Mesenchymal stem cell (in vitro differentiated cells and primary cell): Measurements from ENCODE around the gene PKIB.
A peak's percentile ranks its signal among the peaks of the same experiment; 100 is the strongest.

Experiments used
- DNase-seq: peaks from one replicate; pipeline ENCODE4 v3.0.0-alpha.2; 2013
- H2AFZ ChIP-seq: one replicate; pipeline ENCODE4 v1.6.1; 2013; ENCODE audit warnings: low read depth, mild to moderate bottlenecking, control low read depth, inconsistent platforms, low read length, moderate library complexity
- H2AK5ac ChIP-seq: 2 replicates; pipeline ENCODE4 v1.6.1; 2013; ENCODE audit warnings: low read length, moderate library complexity, mild to moderate bottlenecking, inconsistent platforms; ENCODE audit not compliant: severe bottlenecking
- H2BK120ac ChIP-seq: one replicate; pipeline ENCODE4 v1.6.1; 2013; ENCODE audit warnings: low read depth, mild to moderate bottlenecking, inconsistent platforms, low read length, moderate library complexity
- H2BK12ac ChIP-seq, 2 experiments: one replicate each; pipeline ENCODE4 v1.6.1; 2013; ENCODE audit warnings: inconsistent platforms in 2 of 2, low read length in 2 of 2, mild to moderate bottlenecking in 2 of 2, moderate library complexity in 2 of 2, control low read depth in 1 of 2
- H2BK15ac ChIP-seq: one replicate; pipeline ENCODE4 v1.6.1; 2013; ENCODE audit warnings: mild to moderate bottlenecking, low read depth, inconsistent platforms; ENCODE audit not compliant: poor library complexity, severe bottlenecking
- H2BK5ac ChIP-seq: 2 replicates; pipeline ENCODE4 v1.6.1; 2013; ENCODE audit warnings: low read depth, mild to moderate bottlenecking, low read length, control low read depth, inconsistent platforms; ENCODE audit not compliant: poor library complexity, severe bottlenecking
- H3K14ac ChIP-seq, 2 experiments: one replicate each; pipeline ENCODE4 v1.6.1; 2013; ENCODE audit warnings: inconsistent platforms in 2 of 2, low read length in 2 of 2, control low read depth in 1 of 2, mild to moderate bottlenecking in 1 of 2, moderate library complexity in 1 of 2
- H3K18ac ChIP-seq, 2 experiments: one replicate each; pipeline ENCODE4 v1.6.1; 2013; ENCODE audit warnings: inconsistent platforms in 2 of 2, low read length in 2 of 2, control low read depth in 1 of 2, low read depth in 1 of 2, mild to moderate bottlenecking in 1 of 2
- H3K23ac ChIP-seq, 2 experiments: one replicate each; pipeline ENCODE4 v1.6.1; 2013; ENCODE audit warnings: inconsistent platforms in 2 of 2, low read length in 2 of 2, mild to moderate bottlenecking in 2 of 2, moderate library complexity in 2 of 2, control low read depth in 1 of 2
- H3K27ac ChIP-seq: 2 replicates; pipeline ENCODE4 v1.5.1; 2013; ENCODE audit warnings: mild to moderate bottlenecking, moderate library complexity, low read length, control low read depth, inconsistent platforms; ENCODE audit not compliant: poor library complexity, severe bottlenecking
- H3K27me3 ChIP-seq, 2 experiments: 2 replicates each; pipeline versions ENCODE4 v1.6.1 to v1.7.0; 2013; ENCODE audit warnings: low read length in 2 of 2, mild to moderate bottlenecking in 2 of 2, moderate library complexity in 2 of 2, control low read depth in 1 of 2, inconsistent platforms in 1 of 2; ENCODE audit not compliant: control insufficient read depth in 1 of 2, insufficient read depth in 1 of 2
- H3K36me3 ChIP-seq, 2 experiments: 2 replicates each; pipeline versions ENCODE4 v1.6.1 to v1.7.0; 2013; ENCODE audit warnings: low read length in 2 of 2, control low read depth in 1 of 2, inconsistent platforms in 1 of 2, low read depth in 1 of 2, mild to moderate bottlenecking in 1 of 2; ENCODE audit not compliant: insufficient read depth in 2 of 2, control insufficient read depth in 1 of 2
- H3K4ac ChIP-seq, 2 experiments: one replicate each; pipeline ENCODE4 v1.6.1; 2013; ENCODE audit warnings: inconsistent platforms in 2 of 2, low read length in 2 of 2, mild to moderate bottlenecking in 2 of 2, moderate library complexity in 2 of 2, control low read depth in 1 of 2, low read depth in 1 of 2
- H3K4me1 ChIP-seq: 2 replicates; pipeline ENCODE4 v1.6.1; 2013; ENCODE audit warnings: low read depth, low read length, control low read depth; ENCODE audit not compliant: control insufficient read depth, insufficient read depth
- H3K4me2 ChIP-seq: 2 replicates; pipeline ENCODE4 v1.6.1; 2013; ENCODE audit warnings: low read length, mild to moderate bottlenecking, inconsistent platforms; ENCODE audit not compliant: poor library complexity, severe bottlenecking
- H3K4me3 ChIP-seq, 2 experiments: 2 replicates each; pipeline versions ENCODE4 v1.5.1 to v1.7.0; 2013; ENCODE audit warnings: low read length in 2 of 2, mild to moderate bottlenecking in 2 of 2, control low read depth in 1 of 2, low read depth in 1 of 2; ENCODE audit not compliant: insufficient read depth in 1 of 2
- H3K79me1 ChIP-seq: replicated peaks from 2 replicates; pipeline ENCODE4 v1.6.1; 2013; ENCODE audit warnings: mild to moderate bottlenecking, control low read depth, low read length, inconsistent platforms; ENCODE audit not compliant: poor library complexity, severe bottlenecking
- H3K9ac ChIP-seq: 2 replicates; pipeline ENCODE4 v1.7.0; 2013; ENCODE audit warnings: mild to moderate bottlenecking, low read length, moderate library complexity
- H3K9me3 ChIP-seq: 2 replicates; pipeline ENCODE4 v1.7.0; 2013; ENCODE audit warnings: mild to moderate bottlenecking, low read length; ENCODE audit not compliant: control insufficient read depth
- H4K8ac ChIP-seq: one replicate; pipeline ENCODE4 v1.6.1; 2013; ENCODE audit warnings: inconsistent platforms, mild to moderate bottlenecking, low read length, moderate library complexity
- H4K91ac ChIP-seq: one replicate; pipeline ENCODE4 v1.6.1; 2013; ENCODE audit warnings: mild to moderate bottlenecking, low read length, inconsistent platforms
- WGBS: methylation state at CpG from one replicate; pipeline ENCODE4 v1.1.7; 2013; ENCODE audit warnings: mixed read lengths; 5-methylcytosine and 5-hydroxymethylcytosine counted together

The PKIB gene

GRCh38 chr6:122718616-122719015 is 108.4 kb downstream of the PKIB start:
- H2BK12ac ChIP-seq = no peak overlapping the region
- no peak overlapping the region for H2BK15ac ChIP-seq
- no peak overlapping the region for H3K27ac ChIP-seq
- H4K91ac ChIP-seq = no peak overlapping the region
- no peak overlapping the region for H3K4me2 ChIP-seq
- no peak overlapping the region for H3K4ac ChIP-seq
- no peak overlapping the region for H4K8ac ChIP-seq
- no peak overlapping the region for H3K14ac ChIP-seq
- no peak overlapping the region for H3K4me3 ChIP-seq
- H2AFZ ChIP-seq = no peak overlapping the region
- no peaks in the 10 kb centered on the region for H3K36me3 ChIP-seq
- no peak for DNase-seq
- peaks cover 17% of the 10 kb centered on the region for H3K79me1 ChIP-seq
- H3K9ac ChIP-seq = no peak overlapping the region
- 97% methylated on average over 3 of the region's 4 CpGs for WGBS
- H3K18ac ChIP-seq = no peak overlapping the region
- no peaks in the 10 kb centered on the region for H3K9me3 ChIP-seq
- H2BK5ac ChIP-seq = no peak overlapping the region
- no peak overlapping the region for H3K23ac ChIP-seq
- peaks cover 7% of the 10 kb centered on the region for H3K4me1 ChIP-seq
- no peak overlapping the region for H2BK120ac ChIP-seq
- H2AK5ac ChIP-seq = no peak overlapping the region
- H3K27me3 ChIP-seq = no peaks in the 10 kb centered on the region

- no peak overlapping the region for H4K91ac ChIP-seq
- no peak overlapping the region for H4K8ac ChIP-seq
- no peak overlapping the region for H2BK15ac ChIP-seq
- no peaks in the 10 kb centered on the region for H3K9me3 ChIP-seq
- peaks cover 19% of the 10 kb centered on the region for H3K79me1 ChIP-seq
- no peak overlapping the region for H3K23ac ChIP-seq
- H3K27ac ChIP-seq = no peak overlapping the region
- H3K4me1 ChIP-seq = peaks cover 5% of the 10 kb centered on the region
- no peak overlapping the region for H2BK120ac ChIP-seq
- no peak for DNase-seq
- no peak overlapping the region for H3K14ac ChIP-seq
- no peak overlapping the region for H2AK5ac ChIP-seq
- H3K4me2 ChIP-seq = no peak overlapping the region
- no peaks in the 10 kb centered on the region for H3K36me3 ChIP-seq
- H3K4me3 ChIP-seq = no peak overlapping the region
- no peak overlapping the region for H3K4ac ChIP-seq
- no peak overlapping the region for H2BK5ac ChIP-seq
- H3K9ac ChIP-seq = no peak overlapping the region
- H2BK12ac ChIP-seq = no peak overlapping the region
- no peak overlapping the region for H3K18ac ChIP-seq
- no peaks in the 10 kb centered on the region for H3K27me3 ChIP-seq
- H2AFZ ChIP-seq = no peak overlapping the region
Measured at GRCh38 chr6:122719176-122719575, 109.0 kb downstream of the PKIB start.

- H3K4ac ChIP-seq = no peak overlapping the region
- no peak overlapping the region for H3K14ac ChIP-seq
- H2AK5ac ChIP-seq = no peak overlapping the region
- no peak overlapping the region for H2BK5ac ChIP-seq
- H2AFZ ChIP-seq = no peak overlapping the region
- H2BK15ac ChIP-seq = no peak overlapping the region
- H3K79me1 ChIP-seq = peaks cover 17% of the 10 kb centered on the region
- no peak overlapping the region for H4K91ac ChIP-seq
- H3K9ac ChIP-seq = no peak overlapping the region
- no peaks in the 10 kb centered on the region for H3K27me3 ChIP-seq
- H3K4me3 ChIP-seq = no peak overlapping the region
- peak; percentile 85 for DNase-seq
- no peak overlapping the region for H3K27ac ChIP-seq
- H3K4me1 ChIP-seq = peaks cover under 1% of the 10 kb centered on the region
- no peak overlapping the region for H2BK120ac ChIP-seq
- H3K4me2 ChIP-seq = no peak overlapping the region
- H3K23ac ChIP-seq = no peak overlapping the region
- no peaks in the 10 kb centered on the region for H3K36me3 ChIP-seq
- no peaks in the 10 kb centered on the region for H3K9me3 ChIP-seq
- H3K18ac ChIP-seq = no peak overlapping the region
- 51% methylated on average over 4 of the region's 4 CpGs for whole genome bisulfite sequencing
- H4K8ac ChIP-seq = no peak overlapping the region
- H2BK12ac ChIP-seq = no peak overlapping the region
Measured at GRCh38 chr6:122722746-122723145, 112.5 kb downstream of the PKIB start.

- Histone ChIP-seq H3K4ac (no peak overlapping the region), H3K4me2 (no peak overlapping the region), H3K9ac (no peak overlapping the region), H3K18ac (peak overlapping the region in 1 of 2 experiments; percentile 81), H2BK120ac (no peak overlapping the region), H4K91ac (no peak overlapping the region), H3K36me3 (no peaks in the 10 kb centered on the region), H3K79me1 (peaks cover 11% of the 10 kb centered on the region), H3K23ac (no peak overlapping the region), H2BK12ac (peak overlapping the region in 1 of 2 experiments; percentile 63), H3K27ac (no peak overlapping the region), H2AFZ (no peak overlapping the region), H2AK5ac (no peak overlapping the region), H3K27me3 (no peaks in the 10 kb centered on the region), H3K14ac (no peak overlapping the region), H3K4me1 (no peaks in the 10 kb centered on the region), H3K4me3 (no peak overlapping the region), H2BK15ac (no peak overlapping the region), H4K8ac (peak overlapping the region; percentile 8), H3K9me3 (no peaks in the 10 kb centered on the region), H2BK5ac (no peak overlapping the region)
- WGBS = 65% methylated on average over 2 of the region's 2 CpGs
- peak; percentile 33 for DNase-seq
Measured at GRCh38 chr6:122726649-122727048, 116.4 kb downstream of the PKIB start.
